Peyer's patch (tissue), 4 donors: Measurements from ENCODE around the gene C10orf71. TPM values are rescaled to one million over a fixed set of nuclear protein-coding genes. Genes with fewer than 3 reads are reported as not detected.

Source experiments
- DNase-seq, 3 donors: peaks; one replicate each; pipeline ENCODE4 v3.0.0-alpha.2; 2017 to 2019
- H3K27ac ChIP-seq, 4 donors: fragments of 200-600 bp; sonication (generic); one replicate each; pipeline ENCODE4 v1.5.1; 2016 to 2019
- H3K27me3 ChIP-seq, 2 donors: fragments of 200-600 bp; sonication (generic); one replicate each; pipeline ENCODE4 v1.5.1; 2019
- H3K36me3 ChIP-seq, 3 donors: fragments of 200-600 bp; sonication (generic); one replicate each; pipeline ENCODE4 v1.5.1; 2016 to 2019
- H3K4me1 ChIP-seq, 4 donors: fragments of 200-600 bp; sonication (generic); one replicate each; pipeline ENCODE4 v1.5.1; 2016 to 2019
- H3K4me3 ChIP-seq, 4 donors: fragments of 200-600 bp; sonication (generic); 1 replicate in 3 of 4; 2 replicates in 1 of 4; pipeline ENCODE4 v1.5.1; 2016 to 2019; ENCODE audit warnings: mild to moderate bottlenecking in 1 of 4
- H3K9me3 ChIP-seq, 4 donors: fragments of 200-600 bp; sonication (generic); one replicate each; pipeline ENCODE4 v1.5.1; 2016 to 2019; ENCODE audit warnings: mild to moderate bottlenecking in 1 of 4
- CTCF ChIP-seq, 6 experiments: fragments of 450-650 bp in 4 of 6; fragments of 200-600 bp in 2 of 6; sonication (generic) in 1 of 6; IDR thresholded peaks; one replicate each; pipeline ENCODE4 v1.5.1; 2017 to 2019; ENCODE audit warnings: antibody characterized with exemption in 6 of 6, mild to moderate bottlenecking in 3 of 6, moderate library complexity in 1 of 6
- POLR2A ChIP-seq, 2 donors: fragments of 450-650 bp; IDR thresholded peaks; one replicate each; pipeline ENCODE4 v1.5.1; 2017; ENCODE audit warnings: antibody characterized with exemption in 2 of 2, mild to moderate bottlenecking in 2 of 2, moderate library complexity in 2 of 2
- total RNA-seq, 4 donors: library from RNA; depleted of rRNA; stranded (reverse); fragments of >200 nt; gene quantifications; one replicate each; pipeline ENCODE4 v1.1.0, GENCODE V29; 2016

The C10orf71 gene
- total RNA-seq, 4 donors from 2014 or later: not detected

GRCh38 chr10:49263591-49263990 is 35.4 kb upstream of the C10orf71 start:
- Histone ChIP-seq H3K9me3 (no peaks in the 10 kb centered on the region), H3K4me3 (no peak overlapping the region), H3K4me1 (no peaks in the 10 kb centered on the region), H3K27ac (no peak overlapping the region), H3K36me3 (no peaks in the 10 kb centered on the region), H3K27me3 (no peaks in the 10 kb centered on the region)
- DNase-seq: no peak
- no peak for TF ChIP-seq CTCF (IDR thresholded peaks at IDR 0.05)
- TF ChIP-seq POLR2A (IDR thresholded peaks at IDR 0.05): no peak

- no peak overlapping the region for H3K4me3 ChIP-seq
- no peak for DNase-seq
- TF ChIP-seq POLR2A (IDR thresholded peaks at IDR 0.05): no peak
- no peak for TF ChIP-seq CTCF (IDR thresholded peaks at IDR 0.05)
- no peaks in the 10 kb centered on the region for H3K27me3 ChIP-seq
- H3K36me3 ChIP-seq: no peaks in the 10 kb centered on the region
- H3K4me1 ChIP-seq: no peaks in the 10 kb centered on the region
- no peak overlapping the region for H3K27ac ChIP-seq
- H3K9me3 ChIP-seq: no peaks in the 10 kb centered on the region
Observed at GRCh38 chr10:49264177-49264677, 34.7 kb upstream of the C10orf71 start.

- Histone ChIP-seq H3K27ac (no peak overlapping the region), H3K27me3 (no peaks in the 10 kb centered on the region), H3K4me1 (no peaks in the 10 kb centered on the region), H3K4me3 (no peak overlapping the region), H3K36me3 (no peaks in the 10 kb centered on the region), H3K9me3 (no peaks in the 10 kb centered on the region)
- TF ChIP-seq CTCF (IDR thresholded peaks at IDR 0.05) (no peak), POLR2A (IDR thresholded peaks at IDR 0.05) (no peak)
- DNase-seq: no peak
Observed at GRCh38 chr10:49265885-49266284, 33.1 kb upstream of the C10orf71 start.

- no peak for TF ChIP-seq POLR2A (IDR thresholded peaks at IDR 0.05)
- no peak for TF ChIP-seq CTCF (IDR thresholded peaks at IDR 0.05)
- Histone ChIP-seq H3K4me3 (no peak overlapping the region), H3K27me3 (no peaks in the 10 kb centered on the region), H3K9me3 (no peaks in the 10 kb centered on the region), H3K4me1 (peaks cover 0 to 4% (median 0%) of the 10 kb centered on the region in 4 donors), H3K27ac (no peak overlapping the region), H3K36me3 (no peaks in the 10 kb centered on the region)
- DNase-seq: no peak
Observed at GRCh38 chr10:49268185-49268584, 30.8 kb upstream of the C10orf71 start.

GRCh38 chr10:49269523-49269922 is 29.4 kb upstream of the C10orf71 start:
- Histone ChIP-seq H3K27me3 (no peaks in the 10 kb centered on the region), H3K4me1 (peaks cover 0 to 4% (median 0%) of the 10 kb centered on the region in 4 donors), H3K4me3 (no peak overlapping the region), H3K36me3 (no peaks in the 10 kb centered on the region), H3K27ac (no peak overlapping the region), H3K9me3 (no peaks in the 10 kb centered on the region)
- DNase-seq: no peak
- TF ChIP-seq CTCF (IDR thresholded peaks at IDR 0.05) (no peak), POLR2A (IDR thresholded peaks at IDR 0.05) (no peak)

GRCh38 chr10:49270565-49270964 is 28.4 kb upstream of the C10orf71 start:
- Histone ChIP-seq H3K4me1 (peaks cover 0 to 4% (median 0%) of the 10 kb centered on the region in 4 donors), H3K4me3 (no peak overlapping the region), H3K27ac (no peak overlapping the region), H3K36me3 (no peaks in the 10 kb centered on the region), H3K9me3 (no peaks in the 10 kb centered on the region), H3K27me3 (no peaks in the 10 kb centered on the region)
- TF ChIP-seq CTCF (IDR thresholded peaks at IDR 0.05): no peak
- no peak for TF ChIP-seq POLR2A (IDR thresholded peaks at IDR 0.05)
- DNase-seq: no peak
